ENCODE data around the gene ABCA10.

GRCh38 chr17:69175625-69176456, 52.8 kb downstream of the ABCA10 start:
- TF ChIP-seq MAX (CRISPR knock-in tag; IDR thresholded peaks at IDR 0.05), result no peak
- TF ChIP-seq, protein P1, sequence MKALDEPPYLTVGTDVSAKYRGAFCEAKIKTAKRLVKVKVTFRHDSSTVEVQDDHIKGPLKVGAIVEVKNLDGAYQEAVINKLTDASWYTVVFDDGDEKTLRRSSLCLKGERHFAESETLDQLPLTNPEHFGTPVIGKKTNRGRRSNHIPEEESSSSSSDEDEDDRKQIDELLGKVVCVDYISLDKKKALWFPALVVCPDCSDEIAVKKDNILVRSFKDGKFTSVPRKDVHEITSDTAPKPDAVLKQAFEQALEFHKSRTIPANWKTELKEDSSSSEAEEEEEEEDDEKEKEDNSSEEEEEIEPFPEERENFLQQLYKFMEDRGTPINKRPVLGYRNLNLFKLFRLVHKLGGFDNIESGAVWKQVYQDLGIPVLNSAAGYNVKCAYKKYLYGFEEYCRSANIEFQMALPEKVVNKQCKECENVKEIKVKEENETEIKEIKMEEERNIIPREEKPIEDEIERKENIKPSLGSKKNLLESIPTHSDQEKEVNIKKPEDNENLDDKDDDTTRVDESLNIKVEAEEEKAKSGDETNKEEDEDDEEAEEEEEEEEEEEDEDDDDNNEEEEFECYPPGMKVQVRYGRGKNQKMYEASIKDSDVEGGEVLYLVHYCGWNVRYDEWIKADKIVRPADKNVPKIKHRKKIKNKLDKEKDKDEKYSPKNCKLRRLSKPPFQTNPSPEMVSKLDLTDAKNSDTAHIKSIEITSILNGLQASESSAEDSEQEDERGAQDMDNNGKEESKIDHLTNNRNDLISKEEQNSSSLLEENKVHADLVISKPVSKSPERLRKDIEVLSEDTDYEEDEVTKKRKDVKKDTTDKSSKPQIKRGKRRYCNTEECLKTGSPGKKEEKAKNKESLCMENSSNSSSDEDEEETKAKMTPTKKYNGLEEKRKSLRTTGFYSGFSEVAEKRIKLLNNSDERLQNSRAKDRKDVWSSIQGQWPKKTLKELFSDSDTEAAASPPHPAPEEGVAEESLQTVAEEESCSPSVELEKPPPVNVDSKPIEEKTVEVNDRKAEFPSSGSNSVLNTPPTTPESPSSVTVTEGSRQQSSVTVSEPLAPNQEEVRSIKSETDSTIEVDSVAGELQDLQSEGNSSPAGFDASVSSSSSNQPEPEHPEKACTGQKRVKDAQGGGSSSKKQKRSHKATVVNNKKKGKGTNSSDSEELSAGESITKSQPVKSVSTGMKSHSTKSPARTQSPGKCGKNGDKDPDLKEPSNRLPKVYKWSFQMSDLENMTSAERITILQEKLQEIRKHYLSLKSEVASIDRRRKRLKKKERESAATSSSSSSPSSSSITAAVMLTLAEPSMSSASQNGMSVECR (CRISPR knock-in tag; IDR thresholded peaks at IDR 0.05; ENCODE audit: borderline replicate concordance), result no peak
- TF ChIP-seq NR1H2 (CRISPR knock-in tag; IDR thresholded peaks at IDR 0.05), result no peak
- TF ChIP-seq ESRRA (CRISPR knock-in tag; IDR thresholded peaks at IDR 0.05; ENCODE audit: borderline replicate concordance), result no peak
- TF ChIP-seq, protein P2, sequence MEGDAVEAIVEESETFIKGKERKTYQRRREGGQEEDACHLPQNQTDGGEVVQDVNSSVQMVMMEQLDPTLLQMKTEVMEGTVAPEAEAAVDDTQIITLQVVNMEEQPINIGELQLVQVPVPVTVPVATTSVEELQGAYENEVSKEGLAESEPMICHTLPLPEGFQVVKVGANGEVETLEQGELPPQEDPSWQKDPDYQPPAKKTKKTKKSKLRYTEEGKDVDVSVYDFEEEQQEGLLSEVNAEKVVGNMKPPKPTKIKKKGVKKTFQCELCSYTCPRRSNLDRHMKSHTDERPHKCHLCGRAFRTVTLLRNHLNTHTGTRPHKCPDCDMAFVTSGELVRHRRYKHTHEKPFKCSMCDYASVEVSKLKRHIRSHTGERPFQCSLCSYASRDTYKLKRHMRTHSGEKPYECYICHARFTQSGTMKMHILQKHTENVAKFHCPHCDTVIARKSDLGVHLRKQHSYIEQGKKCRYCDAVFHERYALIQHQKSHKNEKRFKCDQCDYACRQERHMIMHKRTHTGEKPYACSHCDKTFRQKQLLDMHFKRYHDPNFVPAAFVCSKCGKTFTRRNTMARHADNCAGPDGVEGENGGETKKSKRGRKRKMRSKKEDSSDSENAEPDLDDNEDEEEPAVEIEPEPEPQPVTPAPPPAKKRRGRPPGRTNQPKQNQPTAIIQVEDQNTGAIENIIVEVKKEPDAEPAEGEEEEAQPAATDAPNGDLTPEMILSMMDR (IDR thresholded peaks at IDR 0.05), result no peak
- no peak for TF ChIP-seq ZNF416 (CRISPR knock-in tag; IDR thresholded peaks at IDR 0.05)
